Trophoblast cell (in vitro differentiated cells and primary cell): ENCODE measurements around the gene KCND2.

Experiments
- DNase-seq, 2 donors: peaks; one replicate each; pipeline ENCODE4 v3.0.0-alpha.2; 2016
- H2AFZ ChIP-seq: 2 replicates; pipeline ENCODE4 v1.6.1; 2013; ENCODE audit warnings: low read length, moderate library complexity, mild to moderate bottlenecking; ENCODE audit not compliant: insufficient read depth, poor library complexity
- H2AK5ac ChIP-seq: 2 replicates; pipeline ENCODE4 v1.6.1; 2013; ENCODE audit warnings: mild to moderate bottlenecking, low read length
- H2BK120ac ChIP-seq: 2 replicates; pipeline ENCODE4 v1.6.1; 2013; ENCODE audit warnings: low read length, mild to moderate bottlenecking, moderate library complexity; ENCODE audit not compliant: insufficient read depth, poor library complexity
- H2BK12ac ChIP-seq: 2 replicates; pipeline ENCODE4 v1.6.1; 2013; ENCODE audit warnings: mild to moderate bottlenecking, low read length, moderate library complexity
- H2BK5ac ChIP-seq: 2 replicates; pipeline ENCODE4 v1.6.1; 2013; ENCODE audit warnings: low read length, low read depth, moderate library complexity, mild to moderate bottlenecking; ENCODE audit not compliant: poor library complexity
- H3K14ac ChIP-seq: 2 replicates; pipeline ENCODE4 v1.6.1; 2013; ENCODE audit warnings: mild to moderate bottlenecking, low read length
- H3K18ac ChIP-seq: 2 replicates; pipeline ENCODE4 v1.6.1; 2013; ENCODE audit warnings: mild to moderate bottlenecking, low read length
- H3K23ac ChIP-seq: 2 replicates; pipeline ENCODE4 v1.6.1; 2013; ENCODE audit warnings: low read length
- H3K27ac ChIP-seq: 2 replicates; pipeline ENCODE4 v1.5.1; 2013; ENCODE audit warnings: low read depth, mild to moderate bottlenecking, inconsistent platforms, low read length, moderate library complexity
- H3K27me3 ChIP-seq: 2 replicates; pipeline ENCODE4 v1.6.1; 2013; ENCODE audit warnings: inconsistent platforms, mild to moderate bottlenecking, low read length, moderate library complexity; ENCODE audit not compliant: insufficient read depth
- H3K36me3 ChIP-seq, 2 experiments: 1 replicate in 1 of 2; 2 replicates in 1 of 2; pipeline ENCODE4 v1.6.1; 2013; ENCODE audit warnings: low read length in 2 of 2, mild to moderate bottlenecking in 2 of 2, moderate library complexity in 1 of 2; ENCODE audit not compliant: insufficient read depth in 2 of 2, control insufficient read depth in 1 of 2
- H3K4ac ChIP-seq: 2 replicates; pipeline ENCODE4 v1.6.1; 2013; ENCODE audit warnings: low read depth, mild to moderate bottlenecking, low read length, moderate library complexity
- H3K4me1 ChIP-seq, 2 experiments: 1 replicate in 1 of 2; 2 replicates in 1 of 2; pipeline ENCODE4 v1.6.1; 2013; ENCODE audit warnings: low read length in 2 of 2, mild to moderate bottlenecking in 2 of 2, moderate library complexity in 1 of 2; ENCODE audit not compliant: insufficient read depth in 2 of 2, control insufficient read depth in 1 of 2
- H3K4me2 ChIP-seq: 2 replicates; pipeline ENCODE4 v1.6.1; 2013; ENCODE audit warnings: inconsistent platforms, mild to moderate bottlenecking, low read length, moderate library complexity
- H3K4me3 ChIP-seq: 2 replicates; pipeline ENCODE4 v1.5.1; 2013; ENCODE audit warnings: mild to moderate bottlenecking, low read depth, low read length, inconsistent platforms
- H3K79me1 ChIP-seq: one replicate; pipeline ENCODE4 v1.6.1; 2013; ENCODE audit warnings: low read length
- H3K79me2 ChIP-seq: 2 replicates; pipeline ENCODE4 v1.6.1; 2013; ENCODE audit warnings: low read length, mild to moderate bottlenecking; ENCODE audit not compliant: control insufficient read depth, insufficient read depth, poor library complexity
- H3K9ac ChIP-seq: 2 replicates; pipeline ENCODE4 v1.6.1; 2013; ENCODE audit warnings: mild to moderate bottlenecking, low read length
- H3K9me3 ChIP-seq: 2 replicates; pipeline ENCODE4 v1.6.1; 2013; ENCODE audit warnings: low read depth, mild to moderate bottlenecking, control low read depth, inconsistent platforms, low read length; ENCODE audit not compliant: insufficient read depth
- H4K12ac ChIP-seq: 2 replicates; pipeline ENCODE4 v1.6.1; 2013; ENCODE audit warnings: low read depth, mild to moderate bottlenecking, low read length, moderate library complexity
- H4K8ac ChIP-seq: 2 replicates; pipeline ENCODE4 v1.6.1; 2013; ENCODE audit warnings: low read depth, mild to moderate bottlenecking, low read length, moderate library complexity
- H4K91ac ChIP-seq: one replicate; pipeline ENCODE4 v1.6.1; 2013; ENCODE audit warnings: low read depth, mild to moderate bottlenecking, low read length, moderate library complexity
- WGBS: extraction: QIAGEN DNeasy Blood & Tissue Kit; methylation state at CpG from one replicate; pipeline ENCODE4 v1.1.7; 2013; ENCODE audit warnings: missing lambda C conversion rate; ENCODE audit not compliant: insufficient read length, insufficient coverage; ENCODE audit errors: extremely low coverage; 5-methylcytosine and 5-hydroxymethylcytosine counted together

KCND2 gene

DNA sequence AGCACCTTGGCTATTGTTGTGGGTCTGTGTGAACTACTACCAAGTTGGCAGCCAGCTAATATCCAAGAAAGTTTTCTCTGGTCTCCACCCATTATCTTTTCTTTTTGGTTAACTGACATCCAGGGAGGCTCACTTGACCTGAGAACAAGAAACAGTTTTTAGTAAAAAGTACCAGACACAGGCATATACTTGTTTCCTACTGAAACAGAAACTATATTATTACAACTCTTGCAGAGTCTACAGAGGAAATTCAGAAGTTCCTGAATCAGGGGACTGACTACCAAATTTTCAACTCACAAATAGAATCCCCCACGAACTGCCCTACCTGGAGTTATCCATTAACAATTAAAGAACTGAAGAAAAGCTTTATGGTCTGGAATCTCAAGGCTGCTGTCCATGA lies 168.9 kb downstream of the KCND2 start:
- H4K91ac ChIP-seq, result no peak overlapping the region
- no peak overlapping the region for H3K9ac ChIP-seq
- H4K12ac ChIP-seq, result no peak overlapping the region
- no peak overlapping the region for H3K14ac ChIP-seq
- no peak overlapping the region for H3K4ac ChIP-seq
- H3K27me3 ChIP-seq, result no peaks in the 10 kb centered on the region
- H3K27ac ChIP-seq, result no peak overlapping the region
- no peak overlapping the region for H2BK5ac ChIP-seq
- no peak for DNase-seq
- H2BK12ac ChIP-seq, result no peak overlapping the region
- H3K79me2 ChIP-seq, result no peaks in the 10 kb centered on the region
- no peak overlapping the region for H3K18ac ChIP-seq
- no peak overlapping the region for H3K4me3 ChIP-seq
- no peaks in the 10 kb centered on the region for H3K9me3 ChIP-seq
- no peak overlapping the region for H4K8ac ChIP-seq
- no peaks in the 10 kb centered on the region for H3K36me3 ChIP-seq
- no peak overlapping the region for H2BK120ac ChIP-seq
- no peaks in the 10 kb centered on the region for H3K4me1 ChIP-seq
- no peaks in the 10 kb centered on the region for H3K79me1 ChIP-seq
- no peak overlapping the region for H2AK5ac ChIP-seq
- no peak overlapping the region for H2AFZ ChIP-seq
- WGBS, result no CpG with 5 or more reads among the region's 1 CpG
- H3K4me2 ChIP-seq, result no peak overlapping the region
- no peak overlapping the region for H3K23ac ChIP-seq

DNA sequence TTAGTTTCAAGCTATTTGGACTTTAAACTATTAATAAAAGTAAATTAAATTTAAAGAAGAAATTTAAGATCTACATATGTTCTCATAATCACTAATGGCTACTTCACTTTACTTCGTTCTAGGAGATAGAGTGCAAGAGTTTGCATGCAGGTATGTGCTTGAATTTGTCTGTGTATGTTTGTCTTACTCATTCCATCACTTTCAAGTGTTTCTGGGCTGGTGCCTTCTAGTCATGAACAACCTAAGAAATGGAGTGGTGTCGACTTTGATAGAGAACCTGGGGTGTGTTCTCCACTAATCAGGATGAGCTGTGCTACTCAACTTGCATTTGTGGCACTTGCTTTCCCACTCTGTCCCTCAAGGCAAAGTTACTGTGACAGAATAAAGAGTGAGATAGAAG lies 169.9 kb downstream of the KCND2 start:
- no peak overlapping the region for H3K4me3 ChIP-seq
- no peak overlapping the region for H2AFZ ChIP-seq
- H4K8ac ChIP-seq, result no peak overlapping the region
- no peaks in the 10 kb centered on the region for H3K36me3 ChIP-seq
- no peak overlapping the region for H2BK5ac ChIP-seq
- H3K79me1 ChIP-seq, result no peaks in the 10 kb centered on the region
- no peak overlapping the region for H2BK120ac ChIP-seq
- WGBS, result no CpG with 5 or more reads among the region's 2 CpGs
- H3K4me1 ChIP-seq, result no peaks in the 10 kb centered on the region
- no peak overlapping the region for H2AK5ac ChIP-seq
- no peak overlapping the region for H2BK12ac ChIP-seq
- no peaks in the 10 kb centered on the region for H3K79me2 ChIP-seq
- H3K4me2 ChIP-seq, result no peak overlapping the region
- no peak for DNase-seq
- no peak overlapping the region for H3K23ac ChIP-seq
- no peaks in the 10 kb centered on the region for H3K9me3 ChIP-seq
- no peak overlapping the region for H4K12ac ChIP-seq
- no peaks in the 10 kb centered on the region for H3K27me3 ChIP-seq
- H3K9ac ChIP-seq, result no peak overlapping the region
- no peak overlapping the region for H4K91ac ChIP-seq
- H3K27ac ChIP-seq, result no peak overlapping the region
- no peak overlapping the region for H3K18ac ChIP-seq
- H3K4ac ChIP-seq, result no peak overlapping the region
- no peak overlapping the region for H3K14ac ChIP-seq

DNA sequence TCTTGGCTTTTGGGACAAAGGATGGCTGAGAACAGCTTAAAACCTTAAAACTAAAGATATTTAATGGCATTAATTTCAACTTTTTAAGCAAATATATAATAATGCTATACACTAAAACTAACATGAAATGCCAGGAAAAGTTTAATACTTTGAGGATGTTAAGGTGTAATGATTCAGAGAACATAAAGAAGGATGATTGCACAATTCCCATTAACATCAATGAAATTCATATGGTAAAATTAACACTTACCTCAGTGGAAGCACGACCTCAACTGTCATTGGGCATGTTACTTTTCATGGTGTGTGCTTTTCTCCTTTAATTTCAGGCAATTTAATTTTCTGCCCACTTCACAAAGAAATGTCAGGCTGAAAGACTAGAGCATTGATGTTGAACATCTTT lies 171.7 kb downstream of the KCND2 start:
- no peak overlapping the region for H3K4ac ChIP-seq
- H3K9ac ChIP-seq, result no peak overlapping the region
- H2AK5ac ChIP-seq, result no peak overlapping the region
- H4K12ac ChIP-seq, result no peak overlapping the region
- no peaks in the 10 kb centered on the region for H3K79me2 ChIP-seq
- H3K4me3 ChIP-seq, result no peak overlapping the region
- H3K27ac ChIP-seq, result no peak overlapping the region
- H2BK12ac ChIP-seq, result no peak overlapping the region
- H3K23ac ChIP-seq, result no peak overlapping the region
- no peak overlapping the region for H2BK120ac ChIP-seq
- H3K14ac ChIP-seq, result no peak overlapping the region
- no peak overlapping the region for H4K91ac ChIP-seq
- H3K27me3 ChIP-seq, result no peaks in the 10 kb centered on the region
- H2AFZ ChIP-seq, result no peak overlapping the region
- H3K4me1 ChIP-seq, result no peaks in the 10 kb centered on the region
- H3K18ac ChIP-seq, result no peak overlapping the region
- H3K9me3 ChIP-seq, result no peaks in the 10 kb centered on the region
- H2BK5ac ChIP-seq, result no peak overlapping the region
- no peak overlapping the region for H4K8ac ChIP-seq
- WGBS, result no CpG with 5 or more reads among the region's 1 CpG
- H3K79me1 ChIP-seq, result no peaks in the 10 kb centered on the region
- no peaks in the 10 kb centered on the region for H3K36me3 ChIP-seq
- H3K4me2 ChIP-seq, result no peak overlapping the region
- no peak for DNase-seq

DNA sequence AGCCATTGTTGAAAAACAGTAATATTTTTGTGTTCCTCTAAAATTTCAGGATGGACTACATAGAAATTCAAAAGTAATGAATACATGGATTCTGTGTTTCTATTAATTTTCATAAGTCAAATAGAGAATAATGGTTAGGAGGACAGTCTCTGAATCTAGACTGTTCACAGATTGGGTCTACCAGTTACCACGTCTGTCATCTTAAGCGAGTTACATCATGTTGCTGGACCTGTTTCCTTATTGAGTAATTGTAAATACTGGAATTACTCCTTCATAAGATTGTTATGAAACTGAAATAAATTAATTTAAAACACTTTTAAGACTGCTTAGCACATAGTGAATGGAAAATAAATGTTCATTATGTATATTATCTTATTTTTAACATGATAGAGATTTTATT lies 172.3 kb downstream of the KCND2 start:
- Histone ChIP-seq H3K18ac (no peak overlapping the region), H2BK120ac (no peak overlapping the region), H3K9me3 (no peaks in the 10 kb centered on the region), H3K14ac (no peak overlapping the region), H4K91ac (no peak overlapping the region), H3K4me1 (no peaks in the 10 kb centered on the region), H2AFZ (no peak overlapping the region), H2BK12ac (no peak overlapping the region), H3K27ac (no peak overlapping the region), H3K9ac (no peak overlapping the region), H3K27me3 (no peaks in the 10 kb centered on the region), H3K4me3 (no peak overlapping the region), H3K4me2 (no peak overlapping the region), H3K79me1 (no peaks in the 10 kb centered on the region), H3K36me3 (no peaks in the 10 kb centered on the region), H2BK5ac (no peak overlapping the region), H3K79me2 (no peaks in the 10 kb centered on the region), H3K4ac (no peak overlapping the region), H4K8ac (no peak overlapping the region), H2AK5ac (no peak overlapping the region), H3K23ac (no peak overlapping the region), H4K12ac (no peak overlapping the region)
- no peak for DNase-seq
- WGBS, result no CpG with 5 or more reads among the region's 2 CpGs
